Esophagus muscularis mucosa (tissue), 3 donors: Measurements from ENCODE around the gene PPP6R3.

ENCODE experiments used
- CTCF ChIP-seq, 3 experiments: fragments of 200-600 bp in 2 of 3; fragments of 450-650 bp in 1 of 3; sonication (generic) in 2 of 3; IDR thresholded peaks; one replicate each; pipeline ENCODE4 v1.5.1; 2017 to 2019; ENCODE audit warnings: antibody characterized with exemption in 3 of 3, mild to moderate bottlenecking in 2 of 3, moderate library complexity in 1 of 3
- POLR2A ChIP-seq: fragments of 450-650 bp; IDR thresholded peaks from one replicate; pipeline ENCODE4 v1.6.1; 2017; ENCODE audit warnings: antibody characterized with exemption, moderate library complexity, mild to moderate bottlenecking, low read depth

- TF ChIP-seq CTCF (IDR thresholded peaks at IDR 0.05) (no peak), POLR2A (no peak)
These were observed 81.4 kb downstream of the PPP6R3 start for GRCh38 chr11:68541991-68542390.
